Heart left ventricle (tissue), 13 donors: ENCODE results near the gene SPEF2.

Experiments
- POLR2A ChIP-seq, 2 donors: fragments of 450-650 bp; IDR thresholded peaks; one replicate each; pipeline ENCODE4 v1.6.1; 2017; ENCODE audit warnings: antibody characterized with exemption in 2 of 2, mild to moderate bottlenecking in 2 of 2, moderate library complexity in 2 of 2
- TF ChIP-seq, protein P1 (sequence below), 12 donors: fragments of 200-600 bp; sonication (generic) in 4 of 12; IDR thresholded peaks; one replicate each; pipeline versions ENCODE4 v1.5.0 to v1.8.0; 2018 to 2022; ENCODE audit warnings: antibody characterized with exemption in 12 of 12, mild to moderate bottlenecking in 5 of 12
- donor health status: ischemic (EF 13 %, LVEDD 7.1; RV severe dilation, severe dysfunction).
- donor health status: DM: no; HTN: yes; CAD: no.
- donor health status: DM: no; HTN: no; CAD: no.
- donor health status: ischemic (EF 25% LVEDD 6.9; RV normal size, moderate dysfunction).
- donor health status: ischemic (EF 25% LVEDD 5.7; RV mildly dilated, moderate dysfunction).
- donor health status: ischemic (EF 35%, LVEDD 5.7; RV mildly dilated, moderate dysfunction).
- donor health status: nonischemic (EF 11% LVEDD 7.7; RV severe dilation, severe dysfunction).
- donor health status: DM: yes; HTN: yes; CAD: no.
- donor health status: PGD.
- donor health status: ischemic (EF 29% LVEDD 5.4; RV normal size, mild dysfunction).
- donor health status: nonischemic (EF 23%, LVEDD 6.1; RV moderate dilation, normal function).

GRCh38 chr5:35804201-35804653 is 186.6 kb downstream of the SPEF2 start:
- TF ChIP-seq, protein P1, sequence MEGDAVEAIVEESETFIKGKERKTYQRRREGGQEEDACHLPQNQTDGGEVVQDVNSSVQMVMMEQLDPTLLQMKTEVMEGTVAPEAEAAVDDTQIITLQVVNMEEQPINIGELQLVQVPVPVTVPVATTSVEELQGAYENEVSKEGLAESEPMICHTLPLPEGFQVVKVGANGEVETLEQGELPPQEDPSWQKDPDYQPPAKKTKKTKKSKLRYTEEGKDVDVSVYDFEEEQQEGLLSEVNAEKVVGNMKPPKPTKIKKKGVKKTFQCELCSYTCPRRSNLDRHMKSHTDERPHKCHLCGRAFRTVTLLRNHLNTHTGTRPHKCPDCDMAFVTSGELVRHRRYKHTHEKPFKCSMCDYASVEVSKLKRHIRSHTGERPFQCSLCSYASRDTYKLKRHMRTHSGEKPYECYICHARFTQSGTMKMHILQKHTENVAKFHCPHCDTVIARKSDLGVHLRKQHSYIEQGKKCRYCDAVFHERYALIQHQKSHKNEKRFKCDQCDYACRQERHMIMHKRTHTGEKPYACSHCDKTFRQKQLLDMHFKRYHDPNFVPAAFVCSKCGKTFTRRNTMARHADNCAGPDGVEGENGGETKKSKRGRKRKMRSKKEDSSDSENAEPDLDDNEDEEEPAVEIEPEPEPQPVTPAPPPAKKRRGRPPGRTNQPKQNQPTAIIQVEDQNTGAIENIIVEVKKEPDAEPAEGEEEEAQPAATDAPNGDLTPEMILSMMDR (IDR thresholded peaks at IDR 0.05) = no peak
- TF ChIP-seq POLR2A (IDR thresholded peaks at IDR 0.05) = no peak
